Fibroblast of upper back skin (primary cell): ENCODE results near the gene ZNF593OS.

Experiments
- DNase-seq: peaks from one replicate; pipeline ENCODE4 v3.0.0-alpha.2; 2013

ZNF593OS gene

GRCh38 chr1:26171084-26172072 lies at the start of gene ZNF593OS:
ZNF593OS (minus strand) TSS chr1:26171832; CDS start chr1:26171661, 171 bp downstream.
- no peak for DNase-seq

- DNase-seq = no peak
Observed at GRCh38 chr1:26221094-26221493, 49.5 kb upstream of the ZNF593OS start.

DNA sequence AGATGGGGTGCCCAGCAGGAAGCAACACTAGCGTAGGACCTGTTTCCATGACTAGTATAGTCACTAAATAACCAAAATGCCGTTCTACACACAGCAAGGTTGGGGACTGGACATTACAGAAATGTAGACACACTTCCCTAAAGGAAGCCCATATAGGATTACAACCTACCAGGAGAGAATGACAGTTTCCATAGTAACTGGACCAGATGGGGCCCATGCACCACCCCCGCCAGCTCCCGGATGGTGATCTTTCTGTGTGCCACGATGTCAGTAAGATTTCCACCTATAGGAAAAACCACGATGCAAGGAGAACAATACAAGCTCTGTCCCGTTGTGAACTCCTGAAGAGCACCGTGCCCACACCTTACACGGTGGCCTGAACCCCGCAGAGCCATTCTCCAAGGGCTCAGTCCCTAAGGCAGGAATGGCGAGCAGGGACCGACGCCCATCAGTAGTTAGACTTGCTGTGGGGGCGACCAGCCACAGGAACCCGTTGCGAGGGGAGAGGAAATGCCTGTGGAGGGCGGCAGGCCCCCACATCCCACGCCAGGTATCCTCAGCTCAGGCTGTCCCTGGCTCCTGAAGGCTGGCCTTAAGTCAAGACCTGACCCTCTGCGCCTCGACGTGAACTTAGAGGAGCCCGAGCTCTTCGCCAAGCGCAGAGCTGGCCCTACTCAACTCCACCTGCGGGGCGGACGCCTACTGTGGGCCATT lies 48.7 kb upstream of the ZNF593OS start:
- no peak for DNase-seq

DNA sequence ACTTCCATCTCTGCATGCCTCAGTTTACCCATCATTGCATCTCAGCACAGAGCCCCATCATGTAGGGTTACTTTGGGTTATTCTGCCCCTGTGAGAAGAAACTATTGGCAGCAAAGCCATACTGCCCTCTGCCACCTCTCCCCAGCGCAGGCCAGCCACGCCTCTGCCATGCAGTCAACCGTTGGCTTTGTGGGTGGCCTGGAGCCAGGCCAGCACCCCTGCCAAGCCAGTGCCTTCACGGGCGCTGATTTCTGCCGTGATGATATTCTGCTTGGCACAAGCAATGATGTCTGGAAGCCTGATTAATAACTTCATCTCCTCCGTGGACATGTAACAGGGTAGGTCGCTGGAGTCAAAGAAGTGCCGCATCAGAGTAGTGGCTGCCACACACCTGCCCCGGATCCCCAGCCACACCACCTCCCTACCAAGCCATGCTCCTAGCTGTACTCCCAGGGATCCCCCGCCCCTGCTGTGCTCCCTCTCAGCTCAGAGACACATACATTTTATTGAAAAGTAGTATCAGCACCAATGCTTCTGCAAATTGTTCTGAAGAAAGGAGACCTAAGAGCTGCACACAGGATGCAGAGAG lies 47.4 kb upstream of the ZNF593OS start:
- DNase-seq = no peak

- DNase-seq = no peak
Observed at GRCh38 chr1:26215246-26215645, 43.6 kb upstream of the ZNF593OS start.

- no peak for DNase-seq
Observed at GRCh38 chr1:26213335-26213905, 41.8 kb upstream of the ZNF593OS start.

GRCh38 chr1:26212726-26213125 lies 41.1 kb upstream of the ZNF593OS start:
- DNase-seq = no peak

DNA sequence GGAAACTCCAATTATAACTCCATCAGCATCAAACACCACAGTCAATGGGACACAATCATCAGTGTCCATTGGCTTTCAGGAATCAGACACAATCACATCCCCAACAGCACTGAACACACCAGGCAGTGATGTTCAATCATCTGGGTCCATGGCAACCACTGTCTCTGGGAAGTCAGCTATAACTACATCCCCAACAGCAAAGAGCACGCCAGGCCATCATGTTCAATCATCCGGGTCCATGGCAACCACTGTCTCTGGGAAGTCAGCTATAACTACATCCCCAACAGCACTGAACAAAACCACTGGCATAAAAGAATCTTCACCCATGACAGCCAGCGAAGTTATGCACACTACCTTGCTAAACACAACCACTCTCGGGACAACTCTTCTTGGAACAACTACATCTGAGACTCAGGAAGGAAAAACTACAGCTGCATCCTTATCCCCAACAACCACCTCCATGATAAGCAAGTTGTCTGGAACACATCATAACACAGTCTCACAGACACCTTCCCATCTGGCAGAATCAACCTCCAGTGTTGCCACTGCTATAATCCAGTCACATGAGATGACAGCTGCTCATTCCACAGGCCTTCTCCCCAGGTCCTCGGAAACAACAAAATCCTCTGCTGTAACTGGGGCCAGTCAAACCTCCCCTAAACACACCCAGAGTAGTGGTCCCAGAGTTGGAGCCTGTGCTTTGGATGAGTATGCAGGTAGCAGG lies 38.7 kb upstream of the ZNF593OS start:
- DNase-seq = no peak

DNA sequence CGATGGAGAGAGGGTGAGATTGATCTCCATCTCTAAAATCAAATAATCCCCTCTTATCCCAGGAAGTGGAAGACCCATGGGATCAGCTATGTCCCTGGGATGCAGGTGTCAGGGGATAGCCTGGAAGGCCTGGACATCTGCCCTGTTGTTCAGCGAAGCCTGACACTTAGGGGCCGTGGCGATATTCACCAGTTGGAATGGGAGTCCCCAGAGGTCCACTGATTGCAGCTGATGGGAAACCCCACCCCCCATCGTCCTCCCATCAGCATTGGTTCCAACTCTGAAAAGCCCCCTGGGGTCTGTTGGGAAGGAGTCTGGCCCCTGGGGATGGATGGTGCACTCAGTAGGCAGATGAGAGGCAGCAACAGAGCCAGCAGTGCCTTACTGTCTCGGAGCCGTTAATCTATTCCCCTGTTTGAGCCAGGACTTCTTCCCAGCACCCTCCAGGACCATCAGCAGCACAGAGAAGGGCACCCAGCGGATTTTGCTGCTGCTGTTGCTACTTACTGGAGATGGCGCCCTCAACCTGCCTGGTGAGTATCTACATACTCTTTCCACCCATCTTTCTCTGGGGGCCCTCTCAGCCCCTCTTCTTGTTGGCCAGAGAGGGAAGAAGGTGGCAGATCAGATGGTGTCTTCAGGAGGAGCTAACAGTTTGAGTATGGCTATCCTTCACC lies 32.1 kb upstream of the ZNF593OS start:
- DNase-seq = no peak

GRCh38 chr1:26200413-26200812 lies 28.8 kb upstream of the ZNF593OS start:
- DNase-seq = no peak

DNA sequence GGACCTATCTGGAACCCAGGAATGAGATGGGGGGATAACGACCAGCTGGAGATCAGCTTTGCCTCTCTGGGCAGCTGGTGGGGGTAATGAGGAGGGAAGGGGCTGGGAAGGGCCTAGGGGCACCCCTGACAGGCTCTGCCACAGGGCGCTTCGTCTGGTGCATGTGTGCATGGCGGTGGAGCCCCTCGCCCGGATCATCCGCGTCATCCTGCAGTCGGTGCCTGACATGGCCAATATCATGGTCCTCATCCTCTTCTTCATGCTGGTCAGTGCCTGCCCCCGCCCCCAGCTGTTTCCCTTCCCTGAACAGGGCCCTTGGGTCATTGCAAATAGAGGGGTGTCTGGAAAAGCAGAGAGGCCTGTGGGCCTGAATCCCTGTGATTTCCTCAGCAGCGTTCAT lies 26.2 kb upstream of the ZNF593OS start:
- DNase-seq = no peak

GRCh38 chr1:26197301-26197700 lies 25.7 kb upstream of the ZNF593OS start:
- no peak for DNase-seq

DNA sequence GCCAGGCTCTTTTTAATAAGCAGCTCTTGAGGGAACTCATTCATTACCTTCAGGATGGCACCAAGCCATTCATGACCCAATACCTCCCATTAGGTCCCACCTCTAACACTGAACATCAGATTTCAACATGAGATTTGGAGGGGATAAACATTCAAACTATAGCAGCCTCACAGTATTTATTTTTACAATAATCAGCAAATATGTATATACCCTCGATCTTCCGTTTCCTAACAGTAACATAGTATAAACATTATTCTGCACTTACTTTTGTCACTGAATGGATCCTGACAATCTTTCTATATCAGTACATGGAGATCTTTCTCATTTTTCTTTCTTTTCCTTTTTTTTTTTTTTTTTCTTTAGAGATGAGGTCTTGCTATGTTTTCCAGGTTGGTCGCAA lies 24.2 kb upstream of the ZNF593OS start:
- no peak for DNase-seq

GRCh38 chr1:26191739-26192138 lies 20.1 kb upstream of the ZNF593OS start:
- no peak for DNase-seq

DNA sequence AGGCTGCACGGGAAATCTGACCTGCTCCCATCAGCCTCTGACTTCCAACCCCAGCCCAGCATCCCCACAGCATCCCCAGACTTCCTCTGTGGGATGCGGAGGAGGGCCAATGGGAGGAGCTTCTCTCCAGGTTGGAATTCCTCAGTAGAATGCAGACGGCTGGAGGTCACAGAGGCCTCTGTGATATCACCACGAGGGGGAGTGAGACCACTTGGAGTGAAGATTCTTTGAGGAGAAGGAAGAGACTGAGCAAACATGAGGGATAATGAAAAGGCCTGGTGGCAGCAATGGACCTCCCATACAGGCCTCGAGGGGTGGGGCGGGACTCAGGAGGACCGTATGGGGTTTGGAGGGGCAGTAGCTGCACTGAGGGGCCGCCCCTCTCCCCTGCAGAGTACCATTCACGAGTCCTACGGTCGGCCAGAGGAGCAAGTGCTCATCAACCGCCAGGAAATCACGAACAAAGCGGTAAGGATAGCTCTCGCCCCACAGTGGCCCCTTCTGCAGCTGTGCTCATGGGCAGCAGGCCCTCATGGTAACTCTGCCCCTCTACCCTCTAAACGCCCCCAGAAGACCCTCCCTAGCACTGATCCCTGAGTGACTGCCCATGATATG lies 18.8 kb upstream of the ZNF593OS start, which contains the start of gene CATSPER4:
Gene CATSPER4, plus strand, starts transcription at position 230 of the 615 bp plus-strand sequence. Its CDS starts 26 bp downstream, at position 256.
- peak; percentile 36 for DNase-seq

GRCh38 chr1:26189751-26190275 lies 18.2 kb upstream of the ZNF593OS start:
- no peak for DNase-seq

GRCh38 chr1:26189331-26189730 lies 17.7 kb upstream of the ZNF593OS start:
- DNase-seq = no peak

- no peak for DNase-seq
Observed at GRCh38 chr1:26188477-26188876, 16.8 kb upstream of the ZNF593OS start.

DNA sequence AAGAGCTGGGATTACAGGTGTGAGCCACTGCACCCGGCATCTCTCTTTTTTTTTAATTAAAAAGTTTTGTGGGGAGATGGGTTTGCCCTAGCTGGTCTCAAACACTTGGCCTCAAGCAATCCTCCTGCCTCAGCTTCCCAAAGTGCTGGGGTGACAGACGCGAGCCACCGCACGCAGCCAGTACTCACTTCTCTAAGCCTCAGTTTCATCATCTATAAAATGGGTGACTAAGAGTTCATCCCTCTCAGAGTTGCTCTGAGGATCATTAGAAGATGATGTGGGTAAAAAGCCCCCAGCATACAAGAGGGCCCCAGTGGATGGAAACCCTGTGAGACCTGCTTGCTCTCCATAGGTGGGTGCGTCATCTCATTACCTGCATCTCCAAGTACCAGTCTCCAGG lies 16.2 kb upstream of the ZNF593OS start:
- DNase-seq = no peak

GRCh38 chr1:26184883-26185282 lies 13.3 kb upstream of the ZNF593OS start:
- no peak for DNase-seq

- DNase-seq = no peak
Observed at GRCh38 chr1:26184086-26184485, 12.5 kb upstream of the ZNF593OS start.
